UCSD-AML1 (cell line): Measurements from ENCODE around the gene REEP3.
"Not testable (repeated sequence)": the region's sequence is repeated elsewhere in the genome, so short reads cannot be mapped to it uniquely, and the experiment has no call there.

Source experiments
- DNase-seq: peaks from one replicate; lab custom pipeline; 2025; ENCODE audit not compliant: unreplicated experiment; lab: John Stamatoyannopoulos, UW

The REEP3 gene

DNA sequence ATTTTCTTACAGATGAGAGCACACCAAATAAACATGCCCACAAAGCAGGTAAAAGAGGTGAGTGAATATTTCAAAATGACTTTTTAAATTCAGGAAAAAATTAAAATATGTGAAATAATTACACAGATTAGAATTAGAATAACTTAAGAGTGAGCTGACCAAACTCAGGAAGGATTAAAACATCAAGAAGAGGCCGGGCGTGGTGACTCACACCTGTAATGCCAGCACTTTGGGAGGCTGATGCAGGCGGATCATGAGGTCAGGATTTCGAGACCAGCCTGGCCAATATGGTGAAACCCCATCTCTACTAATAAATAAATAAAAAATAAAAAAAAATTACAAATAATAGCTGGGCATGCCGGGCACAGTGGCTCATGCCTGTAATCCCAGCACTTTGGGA is 140.1 kb downstream of the REEP3 start:
- DNase-seq, result no peak

DNA sequence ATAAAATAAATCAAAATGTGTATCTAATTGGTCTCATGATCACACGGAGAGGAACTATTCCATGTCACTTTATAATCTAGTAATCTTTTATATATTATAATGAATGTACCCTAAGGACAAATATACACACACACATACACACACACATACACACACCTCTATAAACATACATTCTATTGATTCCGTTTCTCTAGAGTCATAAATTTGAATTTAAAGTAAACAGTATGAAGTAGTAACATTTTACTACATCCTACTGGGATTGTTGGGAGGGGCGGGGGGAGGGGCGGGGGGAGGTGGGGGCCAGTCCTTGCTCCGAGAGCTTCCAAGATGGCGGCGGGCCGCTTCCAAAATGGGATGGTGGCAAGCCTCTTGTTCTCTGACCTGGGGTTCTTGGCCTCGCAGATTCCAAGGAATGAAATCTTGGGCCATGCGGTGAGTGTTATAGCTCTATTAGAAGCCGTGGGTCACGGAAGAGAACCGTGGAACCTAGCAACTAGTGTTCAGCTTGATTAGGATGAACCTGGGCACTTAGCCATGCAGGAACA is 143.2 kb downstream of the REEP3 start:
- no peak for DNase-seq

DNA sequence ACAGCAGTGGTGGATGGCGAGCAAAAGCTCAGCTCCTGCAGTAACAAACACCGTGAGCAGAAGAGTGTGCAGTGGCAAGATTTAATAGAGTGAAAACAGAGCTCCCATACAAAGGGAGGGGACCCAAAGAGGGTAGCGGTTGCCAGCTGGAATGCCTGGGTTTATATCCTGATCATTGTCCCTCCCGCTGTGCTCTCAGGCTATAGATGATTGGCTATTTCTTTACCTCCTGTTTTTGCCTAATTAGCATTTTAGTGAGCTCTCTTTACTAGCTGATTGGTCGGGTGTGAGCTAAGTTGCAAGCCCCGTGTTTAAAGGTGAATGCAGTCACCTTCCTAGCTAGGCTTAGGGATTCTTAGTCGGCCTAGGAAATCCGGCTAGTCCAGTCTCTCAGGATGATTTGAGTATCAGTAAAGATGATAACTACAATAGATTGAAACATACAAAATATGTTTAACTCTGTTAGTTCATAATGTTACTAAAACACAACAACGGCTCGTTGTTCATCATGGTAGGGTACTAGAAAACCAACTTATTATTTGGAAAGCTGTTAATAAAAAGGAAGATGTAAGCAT is 143.9 kb downstream of the REEP3 start:
- not testable (repeated sequence) for DNase-seq

DNA sequence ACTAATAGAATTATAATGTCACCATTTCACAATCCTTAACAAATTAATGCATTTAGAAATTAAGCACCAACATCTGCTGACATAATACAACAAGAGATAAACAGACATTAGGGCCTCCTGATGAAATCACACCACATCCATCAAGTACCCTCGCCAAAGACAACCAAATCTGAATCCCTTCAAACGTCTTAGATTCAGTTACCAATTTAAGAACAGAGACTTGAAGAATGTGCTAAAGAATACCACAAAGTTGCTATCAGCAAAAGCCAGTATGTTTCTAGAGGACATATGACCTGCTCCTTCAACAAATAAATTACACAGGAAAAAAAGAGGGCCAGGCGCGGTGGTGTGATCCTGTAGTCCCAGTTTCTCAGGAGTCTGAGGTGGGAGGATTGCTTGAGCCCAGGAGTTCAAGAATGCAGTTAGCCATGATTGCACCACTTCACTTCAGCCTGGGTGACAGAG is 144.5 kb downstream of the REEP3 start:
- DNase-seq, result no peak

DNA sequence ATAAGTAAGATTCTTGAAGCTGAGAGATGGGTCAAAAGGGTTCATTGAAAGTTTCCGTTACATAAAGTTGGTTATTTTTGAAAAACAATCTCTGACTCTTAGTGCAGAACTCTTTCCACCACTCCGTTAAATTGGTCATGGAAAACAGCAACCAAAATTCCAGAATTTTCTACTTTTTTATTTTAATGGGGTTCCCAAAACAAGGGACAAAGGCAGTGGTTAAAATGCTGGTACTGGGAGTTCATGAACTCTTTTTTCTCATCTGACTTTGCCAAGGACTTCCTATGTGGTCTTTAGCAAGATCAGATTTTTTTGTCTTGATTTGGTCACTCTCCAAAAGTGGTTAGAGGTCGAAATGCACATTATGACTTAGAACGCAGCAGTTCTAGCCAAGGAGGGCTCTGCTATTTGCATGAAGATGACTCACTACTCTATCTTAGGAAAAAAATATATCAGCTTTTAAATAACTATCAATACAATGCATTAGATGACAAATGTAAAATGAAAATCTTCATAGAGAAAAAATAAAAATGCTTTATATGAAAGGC is 145.7 kb downstream of the REEP3 start:
- no peak for DNase-seq

DNA sequence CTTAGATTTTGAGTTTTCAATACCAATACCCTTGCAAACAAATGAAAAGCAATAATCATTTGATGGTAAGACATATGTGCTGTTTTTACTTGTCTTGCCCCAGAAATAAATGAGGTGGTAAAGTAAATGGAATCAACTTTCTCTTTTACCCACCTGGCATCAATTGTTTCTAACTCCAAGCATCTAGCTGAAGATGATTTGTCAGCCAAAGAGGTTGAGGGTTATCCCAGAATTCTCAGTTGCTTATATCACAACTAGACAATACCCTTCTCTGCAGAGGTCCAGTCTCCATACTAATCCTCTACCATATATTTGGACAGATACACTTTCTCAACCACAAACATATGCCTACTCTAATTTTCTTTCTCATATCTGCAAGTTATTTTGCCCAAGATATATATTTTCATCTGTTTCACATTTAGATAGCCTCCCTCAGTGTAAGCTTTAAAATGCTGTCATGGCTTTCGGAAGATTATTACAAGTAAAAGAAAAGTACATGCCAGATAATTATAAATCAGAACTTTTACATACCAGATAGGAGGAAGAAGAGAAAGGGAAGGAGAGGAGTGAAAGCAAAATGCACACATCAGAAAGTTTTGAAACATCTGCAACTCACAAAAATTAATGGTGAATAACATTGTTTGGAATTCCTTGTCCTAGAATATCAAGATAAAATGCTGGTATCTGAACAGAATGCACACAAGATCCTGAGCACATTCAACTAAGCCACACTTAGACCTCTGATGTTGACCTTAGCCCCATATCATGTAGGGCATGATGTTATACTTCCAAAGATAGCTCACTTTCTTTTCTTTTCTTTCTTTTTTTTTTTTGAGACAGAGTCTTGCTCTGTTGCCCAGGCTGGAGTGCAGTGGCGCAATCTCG is 146.6 kb downstream of the REEP3 start:
- no peak for DNase-seq

DNA sequence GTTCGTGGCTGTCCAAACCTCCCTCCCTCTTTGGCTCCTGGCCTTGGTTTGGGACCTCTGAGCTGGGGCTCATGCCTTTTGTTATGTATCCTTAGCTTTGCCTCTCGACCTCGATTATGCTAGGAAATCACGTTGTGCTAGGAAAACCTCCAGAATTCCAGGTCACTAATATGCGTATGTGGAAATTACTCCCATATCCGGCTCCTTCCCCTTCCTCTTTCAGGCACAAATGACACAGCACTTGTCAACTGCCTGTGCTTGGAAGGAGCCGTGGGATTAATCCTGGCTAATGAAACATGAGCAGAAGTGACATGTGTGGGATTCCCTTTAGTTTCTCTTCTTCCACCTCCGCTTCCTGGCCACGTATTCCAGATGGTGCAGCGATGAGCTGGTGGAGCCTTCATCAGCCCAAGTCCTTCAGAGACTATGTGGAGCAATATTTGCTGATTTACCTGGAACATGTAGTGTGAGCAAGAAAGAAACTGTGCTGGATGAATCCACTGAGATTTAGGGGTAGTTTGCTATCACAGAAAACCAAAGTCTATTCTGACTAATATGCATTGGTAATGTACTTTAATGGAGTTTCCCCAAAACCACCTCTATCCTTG is 149.2 kb downstream of the REEP3 start:
- DNase-seq, result no peak

DNA sequence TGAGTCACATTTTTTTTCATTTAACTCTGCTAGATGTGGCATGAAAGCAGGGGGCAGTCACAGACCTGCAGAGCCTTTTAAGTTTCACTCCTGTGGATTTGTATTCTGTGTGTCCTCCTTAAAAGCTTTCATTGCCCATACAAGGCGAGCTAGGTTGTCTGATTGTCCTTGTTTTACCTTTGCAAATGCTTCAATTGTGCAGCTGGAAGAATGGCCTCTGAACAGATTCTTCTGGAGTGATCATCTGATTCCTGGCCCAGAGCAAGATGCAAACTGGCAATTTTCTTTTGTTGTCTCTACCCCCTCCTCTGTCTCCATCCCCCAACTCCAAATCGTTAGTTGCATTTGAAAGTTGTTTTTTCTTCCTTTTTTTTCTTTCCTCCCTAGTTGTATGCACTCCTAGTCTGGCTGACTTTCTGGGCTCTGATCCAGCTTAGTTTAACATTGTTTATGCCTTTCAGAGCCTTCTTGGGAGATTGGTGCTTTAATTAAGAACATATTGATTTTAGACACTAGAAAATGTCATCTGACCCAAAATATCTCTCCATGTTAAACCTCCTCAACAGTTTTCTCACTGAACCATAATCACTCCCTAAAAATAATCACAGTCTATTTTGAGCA is 150.2 kb downstream of the REEP3 start:
- no peak for DNase-seq

DNA sequence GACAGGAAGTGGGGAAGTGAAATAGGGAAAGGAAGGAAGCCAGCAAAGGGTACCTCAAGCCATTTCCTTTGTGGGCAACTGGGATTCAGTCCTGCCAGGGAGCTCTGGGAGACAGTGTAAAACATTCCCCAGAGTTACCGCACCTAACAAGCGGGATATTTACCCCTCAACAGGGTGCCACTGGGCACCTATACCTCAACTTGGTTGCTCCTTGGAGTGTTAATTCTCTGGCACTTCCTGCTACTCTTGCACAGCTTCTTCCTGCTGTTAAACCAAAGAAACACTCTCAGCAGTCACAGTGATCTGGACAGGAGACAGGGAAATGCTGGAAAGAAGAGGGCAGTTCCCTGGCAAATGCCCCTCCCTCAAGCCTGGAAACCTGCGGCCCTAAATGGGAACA is 151.3 kb downstream of the REEP3 start:
- DNase-seq, result no peak

DNA sequence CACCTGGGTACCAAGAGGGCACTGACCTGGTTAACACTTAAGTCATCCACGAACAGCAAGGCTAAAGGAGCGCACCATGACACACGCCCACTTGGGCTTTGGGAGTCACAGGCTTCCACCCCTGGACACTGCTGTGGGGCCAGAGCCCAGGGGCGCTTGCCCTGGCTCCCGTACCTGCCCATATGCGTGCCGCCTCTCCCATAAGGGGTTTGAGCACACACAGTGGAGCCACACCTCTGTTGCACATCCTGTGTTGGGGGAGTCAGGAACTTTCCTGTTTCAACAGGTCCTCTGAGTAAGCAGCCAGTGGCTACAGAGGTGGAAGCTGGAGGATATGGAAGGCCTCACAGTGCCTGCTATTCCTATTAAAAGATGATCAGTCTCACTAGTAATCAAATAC is 152.0 kb downstream of the REEP3 start:
- no peak for DNase-seq

DNA sequence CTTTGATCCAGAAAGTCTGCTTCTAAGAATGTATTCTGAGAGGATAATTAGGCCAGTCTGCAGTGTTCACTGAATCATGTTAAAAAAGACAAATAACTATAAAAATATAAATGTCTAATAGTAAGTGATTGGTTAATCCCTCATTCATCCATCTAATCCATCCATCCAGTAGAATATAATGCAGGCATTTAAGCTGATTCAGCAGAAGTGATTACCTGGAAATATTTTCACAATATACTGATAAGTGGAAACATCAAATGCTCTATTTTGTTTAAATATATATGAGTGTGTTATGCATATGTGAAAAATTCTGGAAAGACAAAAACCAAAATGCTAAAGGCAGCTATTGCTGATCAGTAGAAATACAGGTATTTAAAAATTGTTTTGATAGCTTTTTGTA is 152.6 kb downstream of the REEP3 start:
- DNase-seq, result no peak
